ENCODE results near the gene SLC49A3.
A peak's percentile ranks its signal among the peaks of the same experiment; 100 is the strongest.
"Not testable (repeated sequence)": the region's sequence is repeated elsewhere in the genome, so short reads cannot be mapped to it uniquely, and the experiment has no call there.

SLC49A3 gene

DNA sequence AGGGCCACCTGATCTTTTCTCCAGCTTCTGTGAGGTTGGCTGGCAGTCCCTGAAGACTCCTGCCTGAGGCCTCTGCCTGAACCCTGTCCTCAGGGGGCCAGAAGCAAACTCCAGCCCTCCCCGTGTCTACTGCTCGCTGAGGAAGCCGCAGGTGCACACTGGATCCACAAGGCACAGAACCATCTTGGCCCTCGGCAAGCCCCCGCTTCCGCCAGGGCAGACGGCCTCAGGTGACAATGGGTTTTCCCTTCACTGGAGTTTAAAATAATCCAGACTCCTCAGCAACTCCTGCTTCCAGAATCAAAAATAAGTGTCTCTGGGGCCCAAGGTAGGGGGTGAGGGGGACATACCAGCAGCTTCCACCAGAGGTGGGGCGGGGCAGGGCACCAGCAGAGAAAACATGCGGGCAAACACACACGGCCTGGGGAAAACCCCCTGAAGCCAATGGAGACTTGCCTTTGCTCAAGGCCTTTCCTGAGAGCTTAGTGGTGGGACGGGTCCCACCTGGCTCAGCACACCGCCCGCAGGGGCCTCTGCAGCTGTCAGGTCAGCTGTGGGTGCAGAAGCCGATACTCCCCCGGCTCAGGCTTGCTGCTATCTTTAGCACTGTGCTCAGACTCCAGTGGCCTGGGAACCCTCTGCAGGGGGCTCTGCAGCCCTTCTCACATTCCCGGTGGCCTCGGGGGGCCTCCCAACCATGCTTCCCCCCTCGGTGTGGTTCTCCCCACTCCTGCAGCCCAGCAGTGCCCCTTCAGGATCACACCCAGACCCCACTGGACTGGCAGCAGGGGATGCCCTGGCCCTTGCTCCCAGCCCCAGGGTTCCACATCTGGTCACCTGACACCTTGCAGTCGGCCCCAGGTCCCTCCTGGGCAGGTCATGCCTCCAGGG lies 12.7 kb downstream of the SLC49A3 start:
- DNase-seq (ENCODE audit: low read depth in 2 of 2): no peak
- TF ChIP-seq, protein P1, sequence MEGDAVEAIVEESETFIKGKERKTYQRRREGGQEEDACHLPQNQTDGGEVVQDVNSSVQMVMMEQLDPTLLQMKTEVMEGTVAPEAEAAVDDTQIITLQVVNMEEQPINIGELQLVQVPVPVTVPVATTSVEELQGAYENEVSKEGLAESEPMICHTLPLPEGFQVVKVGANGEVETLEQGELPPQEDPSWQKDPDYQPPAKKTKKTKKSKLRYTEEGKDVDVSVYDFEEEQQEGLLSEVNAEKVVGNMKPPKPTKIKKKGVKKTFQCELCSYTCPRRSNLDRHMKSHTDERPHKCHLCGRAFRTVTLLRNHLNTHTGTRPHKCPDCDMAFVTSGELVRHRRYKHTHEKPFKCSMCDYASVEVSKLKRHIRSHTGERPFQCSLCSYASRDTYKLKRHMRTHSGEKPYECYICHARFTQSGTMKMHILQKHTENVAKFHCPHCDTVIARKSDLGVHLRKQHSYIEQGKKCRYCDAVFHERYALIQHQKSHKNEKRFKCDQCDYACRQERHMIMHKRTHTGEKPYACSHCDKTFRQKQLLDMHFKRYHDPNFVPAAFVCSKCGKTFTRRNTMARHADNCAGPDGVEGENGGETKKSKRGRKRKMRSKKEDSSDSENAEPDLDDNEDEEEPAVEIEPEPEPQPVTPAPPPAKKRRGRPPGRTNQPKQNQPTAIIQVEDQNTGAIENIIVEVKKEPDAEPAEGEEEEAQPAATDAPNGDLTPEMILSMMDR (IDR thresholded peaks at IDR 0.05; ENCODE audit: low read depth, low read length): no peak
- H3K4me3 ChIP-seq (replicated peaks in 1 of 2; ENCODE audit: low read depth in 2 of 2, low read length in 2 of 2): no peak overlapping the region

DNA sequence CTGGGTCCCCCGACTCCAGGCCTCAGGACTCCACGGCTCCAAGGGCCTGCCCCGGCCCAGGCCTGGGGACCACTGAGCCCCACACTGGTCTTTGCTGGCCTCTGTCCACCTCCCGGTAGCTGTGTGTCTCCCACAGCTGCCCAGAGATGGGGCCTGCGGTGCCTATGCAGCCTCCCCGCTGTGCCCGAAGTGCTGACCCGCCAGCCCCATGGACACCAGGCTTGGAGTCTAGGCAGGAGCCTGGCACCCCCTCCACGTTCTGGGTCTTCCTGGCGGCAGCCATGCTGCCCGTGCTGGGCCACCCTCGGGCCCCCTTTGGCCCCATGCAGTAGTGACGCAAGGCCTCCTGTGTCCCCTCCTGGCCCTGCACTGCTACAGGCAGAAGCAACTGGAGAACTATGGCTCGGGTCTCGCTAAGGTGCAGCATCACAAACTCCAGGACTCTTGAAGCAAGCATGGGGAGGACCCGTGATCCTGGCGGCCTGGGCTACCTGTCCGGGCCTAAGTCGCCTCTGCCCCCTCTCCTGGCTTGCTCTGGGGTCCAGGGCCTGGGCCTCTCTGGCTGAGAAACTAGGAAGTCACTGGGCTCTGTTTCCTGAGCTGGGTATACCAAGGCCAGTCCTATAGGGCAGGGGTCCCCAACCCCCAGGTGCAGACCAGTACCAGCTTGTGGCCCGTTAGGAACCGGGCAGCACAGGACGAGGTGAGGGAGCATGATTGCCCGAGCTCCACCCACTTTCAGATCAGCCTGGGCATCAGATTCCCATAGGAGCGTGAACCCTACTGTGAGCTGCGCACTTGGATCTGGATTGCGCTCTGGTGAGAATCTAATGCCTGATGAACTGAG lies 13.7 kb downstream of the SLC49A3 start:
- TF ChIP-seq, protein P1 (IDR thresholded peaks at IDR 0.05; ENCODE audit: low read depth, low read length): no peak
- no peak for DNase-seq (ENCODE audit: low read depth in 2 of 2)

DNA sequence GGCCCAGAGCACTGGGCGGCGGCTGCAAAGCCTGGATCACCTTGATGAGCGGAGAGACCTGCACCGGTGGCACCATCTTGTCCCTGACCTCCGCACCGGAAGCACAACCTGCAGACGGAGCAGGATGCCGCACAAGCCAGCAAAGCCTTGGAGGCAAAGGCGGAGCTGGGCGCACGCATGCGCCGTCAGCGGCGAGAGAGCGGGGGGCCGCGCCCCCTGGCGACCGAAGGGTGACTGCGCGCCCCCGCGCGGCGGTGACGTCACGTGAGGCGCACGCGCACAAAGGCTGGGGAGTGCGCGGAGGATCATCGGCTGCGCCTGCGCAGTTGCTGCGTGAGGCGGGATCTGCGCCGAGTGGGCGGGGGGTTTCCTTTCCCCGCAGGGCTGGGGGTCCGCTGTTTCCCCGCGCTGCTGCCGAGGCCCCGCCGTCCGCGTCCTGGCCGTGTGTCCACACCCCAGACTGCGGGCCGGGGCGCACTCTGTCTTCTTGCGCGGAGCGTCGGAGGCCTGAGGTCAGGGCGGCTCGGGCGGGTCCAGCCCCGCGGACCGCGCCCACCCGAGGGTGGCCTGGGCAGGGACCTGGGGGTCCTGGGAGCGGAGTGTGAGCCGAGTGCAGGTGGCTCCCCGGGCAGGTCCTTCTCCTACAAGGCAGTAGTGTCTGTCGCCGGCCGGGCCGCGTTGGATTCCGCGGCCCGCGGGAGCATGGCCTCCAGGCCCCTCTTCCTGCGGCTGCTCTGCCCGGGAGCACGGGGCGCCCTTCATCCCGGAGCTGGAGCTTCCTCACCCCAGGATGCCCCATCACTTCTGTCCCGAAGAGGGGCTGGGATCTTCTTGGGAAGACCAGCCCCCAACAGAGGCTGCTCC lies 14.5 kb downstream of the SLC49A3 start, which contains the start of the genes ATP5ME and MYL5:
Gene ATP5ME, minus strand, starts transcription at position 105 of the 864 bp plus-strand sequence. Its CDS starts 29 bp downstream, at position 76.
Gene MYL5, plus strand, starts transcription at position 371 of the 864 bp plus-strand sequence. CDS start 3,485 bp downstream, outside the sequence.
- peak; percentile 95 to 97 for DNase-seq (ENCODE audit: low read depth in 2 of 2)
- H3K4me3 ChIP-seq (replicated peaks in 1 of 2; ENCODE audit: low read depth in 2 of 2, low read length in 2 of 2): peak within 1 kb of the TSS; percentile 80 to 87
- TF ChIP-seq, protein P1 (IDR thresholded peaks at IDR 0.05; ENCODE audit: low read depth, low read length): peak; percentile 49

More for the DNA sequence above, 13.7 kb downstream of the SLC49A3 start:
- peak overlapping the region; percentile 65 to 87 for H3K4me3 ChIP-seq (replicated peaks in 1 of 2; ENCODE audit: low read depth in 2 of 2, low read length in 2 of 2)

DNA sequence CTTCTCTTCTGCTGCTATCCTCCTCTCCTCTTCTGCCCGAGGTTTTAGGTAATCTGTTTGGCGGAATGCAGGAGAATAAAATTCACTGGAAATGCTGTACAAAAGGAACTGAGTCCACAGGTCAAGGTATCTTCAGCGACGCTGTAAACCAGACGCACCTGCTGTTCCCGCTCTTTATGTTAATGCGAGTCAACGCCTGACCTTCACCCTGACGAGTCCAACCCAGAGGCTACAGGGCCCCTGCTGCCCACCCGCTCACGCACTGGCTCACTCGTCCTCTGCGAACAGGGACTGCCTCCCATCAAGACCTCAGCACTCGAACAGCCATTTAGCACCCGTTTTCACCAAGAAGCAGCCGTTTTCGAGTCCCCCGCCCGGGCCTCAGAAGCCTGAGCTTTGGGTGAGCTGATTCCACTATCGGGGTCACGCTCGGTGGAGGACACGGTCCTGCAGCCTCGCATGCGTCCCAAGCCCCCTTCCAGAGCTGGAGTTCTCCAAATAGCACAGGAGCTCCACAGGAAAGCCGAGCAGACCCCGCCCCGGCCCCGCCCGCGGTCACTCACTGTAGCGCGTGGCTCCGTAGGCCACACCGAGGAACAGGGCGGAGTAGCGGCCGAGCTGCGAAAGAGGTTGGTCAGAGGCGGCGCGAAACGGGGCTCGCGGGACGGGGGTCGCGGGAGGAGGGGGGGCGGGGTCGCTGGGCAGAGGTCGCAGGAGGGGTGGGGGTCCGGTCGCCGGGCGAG lies 15.4 kb downstream of the SLC49A3 start:
- peak overlapping the region; percentile 80 to 87 for H3K4me3 ChIP-seq (replicated peaks in 1 of 2; ENCODE audit: low read depth in 2 of 2, low read length in 2 of 2)
- DNase-seq (ENCODE audit: low read depth in 2 of 2): peak in 1 of 2 donors; percentile 38

DNA sequence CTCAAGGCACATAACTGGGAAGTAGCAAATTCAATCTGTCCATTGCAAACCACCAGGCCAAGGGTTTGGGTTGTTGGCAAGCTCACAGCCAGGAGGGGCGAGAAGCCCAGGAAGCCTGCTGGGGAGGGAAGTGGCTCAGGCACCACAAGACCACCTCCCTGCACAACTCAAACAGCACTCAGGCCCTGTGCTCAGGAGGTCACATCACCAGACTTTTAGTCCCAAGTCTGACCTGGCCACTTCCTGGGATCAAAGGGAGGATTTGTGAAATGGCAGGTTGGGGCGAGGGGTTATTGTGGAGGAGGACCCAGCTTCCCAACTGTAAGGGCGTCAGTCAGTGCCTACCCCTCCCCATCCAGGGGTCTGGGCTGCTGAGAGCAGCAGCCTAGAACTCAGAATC lies 17.2 kb downstream of the SLC49A3 start:
- TF ChIP-seq, protein P1 (IDR thresholded peaks at IDR 0.05; ENCODE audit: low read depth, low read length): no peak
- no peak for DNase-seq (ENCODE audit: low read depth in 2 of 2)
- no peak overlapping the region for H3K4me3 ChIP-seq (replicated peaks in 1 of 2; ENCODE audit: low read depth in 2 of 2, low read length in 2 of 2)

More for the DNA sequence above, 15.4 kb downstream of the SLC49A3 start:
- TF ChIP-seq, protein P1 (IDR thresholded peaks at IDR 0.05; ENCODE audit: low read depth, low read length): no peak

DNA sequence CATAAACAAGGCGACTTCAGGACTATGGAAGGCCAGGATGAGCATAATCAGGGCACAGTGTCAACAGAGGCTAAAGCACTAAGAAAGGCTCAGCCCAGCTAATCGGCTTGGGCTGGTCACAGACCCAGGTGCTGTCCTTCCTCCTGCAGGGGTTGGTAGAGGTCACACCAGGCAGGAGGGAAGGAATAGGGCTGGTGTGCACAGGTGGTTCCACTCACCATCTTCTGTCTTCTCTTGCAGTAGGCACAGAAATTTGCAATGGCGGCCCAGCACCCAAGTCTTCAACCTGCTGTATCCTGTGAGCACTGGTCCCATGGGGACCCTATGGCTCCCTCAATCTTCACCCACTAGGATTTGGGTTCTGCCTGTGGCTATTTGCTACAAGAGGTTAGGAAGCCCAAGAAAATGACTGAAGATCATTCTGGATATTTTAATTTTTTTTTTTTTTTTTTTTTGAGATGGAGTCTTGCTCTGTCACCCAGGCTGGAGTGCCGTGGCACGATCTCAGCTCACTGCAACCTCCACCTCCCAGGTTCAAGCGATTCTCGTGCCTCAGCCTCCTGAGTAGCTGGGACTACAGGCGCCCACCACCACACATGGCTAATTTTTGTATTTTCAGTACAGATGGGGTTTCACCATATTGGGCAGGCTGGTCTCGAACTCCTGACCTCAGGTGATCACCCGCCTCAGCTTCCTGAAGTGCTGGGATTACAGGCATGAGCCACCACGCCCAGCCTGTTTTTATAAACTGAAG lies 19.0 kb downstream of the SLC49A3 start:
- H3K4me3 ChIP-seq (replicated peaks in 1 of 2; ENCODE audit: low read depth in 2 of 2, low read length in 2 of 2); DNase-seq (ENCODE audit: low read depth in 2 of 2): not testable (repeated sequence)

DNA sequence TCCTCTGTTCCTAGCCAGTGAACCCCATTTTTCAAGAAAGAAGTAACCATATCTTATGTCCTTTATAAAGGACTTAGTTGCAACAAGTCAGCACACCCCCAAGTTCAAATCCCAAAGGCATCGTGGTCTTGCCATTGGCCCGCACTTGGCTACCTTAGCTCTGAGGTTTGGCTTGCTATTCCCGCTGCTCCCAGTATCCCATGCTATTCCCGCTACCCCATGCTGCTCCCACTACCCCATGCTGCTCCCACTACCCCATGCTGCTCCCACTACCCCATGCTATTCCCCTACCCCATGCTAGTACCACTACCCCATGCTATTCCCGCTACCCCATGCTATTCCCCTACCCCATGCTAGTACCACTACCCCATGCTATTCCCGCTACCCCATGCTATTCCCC lies 20.7 kb downstream of the SLC49A3 start:
- not testable (repeated sequence) for DNase-seq (ENCODE audit: low read depth in 2 of 2)

More for the DNA sequence above, 20.7 kb downstream of the SLC49A3 start:
- H3K4me3 ChIP-seq (replicated peaks in 1 of 2; ENCODE audit: low read depth in 2 of 2, low read length in 2 of 2): not testable (repeated sequence)

Measured in cardiac fibroblast (primary cell).